Keratinocyte (primary cell): ENCODE measurements around the gene RAB42. TPM values are rescaled to one million over a fixed set of nuclear protein-coding genes. Genes with fewer than 3 reads are reported as not detected.

Experiments used
- DNase-seq: peaks from one replicate; pipeline ENCODE4 v3.0.0-alpha.2; 2011; ENCODE audit warnings: low read depth, missing footprints, low spot score
- FAIRE-seq: peaks from 2 replicates; lab custom pipeline; 2011; peaks lifted over from hg19 to GRCh38; lab: Jason Lieb, UNC
- H2AFZ ChIP-seq: 2 replicates; pipeline ENCODE4 v1.6.0; 2012; ENCODE audit warnings: low read length, control low read depth, inconsistent platforms; ENCODE audit not compliant: control insufficient read depth
- H3K27ac ChIP-seq: 2 replicates; pipeline ENCODE4 v1.5.1; 2011; ENCODE audit warnings: low read length; ENCODE audit not compliant: control insufficient read depth, insufficient read depth
- H3K27me3 ChIP-seq: 3 replicates; pipeline ENCODE4 v1.6.0; 2011; ENCODE audit warnings: low read length; ENCODE audit not compliant: control insufficient read depth, insufficient read depth; ENCODE audit errors: extremely low read depth
- H3K36me3 ChIP-seq, 2 experiments: 2 replicates in 1 of 2; 3 replicates in 1 of 2; pipeline ENCODE4 v1.5.1; 2011; ENCODE audit warnings: low read length in 2 of 2, mild to moderate bottlenecking in 1 of 2; ENCODE audit not compliant: control insufficient read depth in 2 of 2, insufficient read depth in 2 of 2; ENCODE audit errors: extremely low read depth in 1 of 2
- H3K4me1 ChIP-seq: 3 replicates; pipeline ENCODE4 v1.5.1; 2011; ENCODE audit warnings: low read length; ENCODE audit not compliant: control insufficient read depth, insufficient read depth; ENCODE audit errors: extremely low read depth
- H3K4me2 ChIP-seq: 3 replicates; pipeline ENCODE4 v1.6.0; 2011; ENCODE audit warnings: low read depth, low read length; ENCODE audit not compliant: control insufficient read depth, insufficient read depth; ENCODE audit errors: extremely low read depth
- H3K4me3 ChIP-seq, 3 experiments: fragments of 200-600 bp in 1 of 3; sonication (generic) in 1 of 3; 2 replicates in 2 of 3; 3 replicates in 1 of 3; pipeline ENCODE4 v1.5.1; 2011 to 2016; ENCODE audit warnings: low read length in 3 of 3, mild to moderate bottlenecking in 3 of 3, control low read depth in 2 of 3, inconsistent platforms in 1 of 3, low read depth in 1 of 3, mixed read lengths in 1 of 3, mixed run types in 1 of 3, moderate library complexity in 1 of 3; ENCODE audit not compliant: control insufficient read depth in 2 of 3, insufficient read depth in 2 of 3; ENCODE audit errors: extremely low read depth in 1 of 3
- H3K79me2 ChIP-seq: 2 replicates; pipeline ENCODE4 v1.6.0; 2012; ENCODE audit warnings: low read length; ENCODE audit not compliant: control insufficient read depth, insufficient read depth
- H3K9ac ChIP-seq: 3 replicates; pipeline ENCODE4 v1.6.0; 2011; ENCODE audit warnings: low read length; ENCODE audit not compliant: control insufficient read depth, insufficient read depth; ENCODE audit errors: extremely low read depth
- H3K9me1 ChIP-seq: 3 replicates; pipeline ENCODE4 v1.6.0; 2011; ENCODE audit warnings: low read length; ENCODE audit not compliant: control insufficient read depth, insufficient read depth; ENCODE audit errors: extremely low read depth
- H3K9me3 ChIP-seq: 2 replicates; pipeline ENCODE4 v1.5.1; 2012; ENCODE audit warnings: low read depth, low read length; ENCODE audit not compliant: control insufficient read depth
- H4K20me1 ChIP-seq: 3 replicates; pipeline ENCODE4 v1.6.0; 2011; ENCODE audit warnings: low read length; ENCODE audit not compliant: control insufficient read depth, insufficient read depth; ENCODE audit errors: extremely low read depth
- EZH2 ChIP-seq: IDR thresholded peaks from one replicate; pipeline ENCODE4 v1.6.1; 2012; ENCODE audit warnings: inconsistent platforms, mild to moderate bottlenecking, low read length, moderate library complexity
- dilution Hi-C: fragments of 300-500 bp; cut with MboI; formaldehyde crosslinking; loops from one replicate; pipeline ENCODE4 v1.7.0; 2020; ENCODE audit warnings: low sequenced_read_pairs; ENCODE audit not compliant: extremely low pct_ligation_motif_present
- polyA plus RNA-seq, 5 experiments: library from polyadenylated mRNA; depleted of rRNA in 3 of 5; stranded (reverse) in 3 of 5; stranded (forward) in 1 of 5; unstranded in 1 of 5; fragments of >200 nt; gene quantifications; 1 replicate in 1 of 5; 2 replicates in 3 of 5; 3 replicates in 1 of 5; pipeline versions ENCODE4 v1.2.1 to v1.2.3, GENCODE V29; 2011 to 2012; ENCODE audit warnings: missing spikeins in 2 of 5, low read depth in 1 of 5, low replicate concordance in 1 of 5
- TF ChIP-seq, protein P1 (sequence below), 3 experiments: IDR thresholded peaks in 1 of 3; conservative IDR thresholded peaks in 1 of 3; optimal IDR thresholded peaks in 1 of 3; 2 replicates in 2 of 3; 3 replicates in 1 of 3; pipeline versions ENCODE3 to v1.5.1; 2011; ENCODE audit warnings: low read length in 3 of 3, mild to moderate bottlenecking in 3 of 3, moderate library complexity in 2 of 3, control low read depth in 1 of 3, inconsistent platforms in 1 of 3; ENCODE audit not compliant: insufficient read depth in 2 of 3; ENCODE audit errors: extremely low read depth in 1 of 3

RAB42 gene
- polyA plus RNA-seq, 1 donor (not counting 4 experiments of a cell fraction or from before 2014, with no cell fraction given): 0.05 TPM

GRCh38 chr1:28573564-28573963 is 18.5 kb upstream of the RAB42 start:
- no peak overlapping the region for H2AFZ ChIP-seq
- H3K27ac ChIP-seq: no peak overlapping the region
- H3K4me1 ChIP-seq: peaks cover 8% of the 10 kb centered on the region
- H3K79me2 ChIP-seq: no peaks in the 10 kb centered on the region
- DNase-seq: no peak
- H3K9ac ChIP-seq: no peak overlapping the region
- H3K9me3 ChIP-seq: no peaks in the 10 kb centered on the region
- H3K27me3 ChIP-seq: no peaks in the 10 kb centered on the region
- peaks cover 18 to 19% of the 10 kb centered on the region in 2 experiments for H3K36me3 ChIP-seq
- TF ChIP-seq EZH2: no peak
- TF ChIP-seq, protein P1, sequence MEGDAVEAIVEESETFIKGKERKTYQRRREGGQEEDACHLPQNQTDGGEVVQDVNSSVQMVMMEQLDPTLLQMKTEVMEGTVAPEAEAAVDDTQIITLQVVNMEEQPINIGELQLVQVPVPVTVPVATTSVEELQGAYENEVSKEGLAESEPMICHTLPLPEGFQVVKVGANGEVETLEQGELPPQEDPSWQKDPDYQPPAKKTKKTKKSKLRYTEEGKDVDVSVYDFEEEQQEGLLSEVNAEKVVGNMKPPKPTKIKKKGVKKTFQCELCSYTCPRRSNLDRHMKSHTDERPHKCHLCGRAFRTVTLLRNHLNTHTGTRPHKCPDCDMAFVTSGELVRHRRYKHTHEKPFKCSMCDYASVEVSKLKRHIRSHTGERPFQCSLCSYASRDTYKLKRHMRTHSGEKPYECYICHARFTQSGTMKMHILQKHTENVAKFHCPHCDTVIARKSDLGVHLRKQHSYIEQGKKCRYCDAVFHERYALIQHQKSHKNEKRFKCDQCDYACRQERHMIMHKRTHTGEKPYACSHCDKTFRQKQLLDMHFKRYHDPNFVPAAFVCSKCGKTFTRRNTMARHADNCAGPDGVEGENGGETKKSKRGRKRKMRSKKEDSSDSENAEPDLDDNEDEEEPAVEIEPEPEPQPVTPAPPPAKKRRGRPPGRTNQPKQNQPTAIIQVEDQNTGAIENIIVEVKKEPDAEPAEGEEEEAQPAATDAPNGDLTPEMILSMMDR (optimal IDR thresholded peaks at IDR 0.05 in 1 of 3, IDR thresholded peaks at IDR 0.05 in 1 of 3, conservative IDR thresholded peaks at IDR 0.05 in 1 of 3; ENCODE audit: extremely low read depth in 1 of 3, insufficient read depth in 2 of 3, low read length in 3 of 3): no peak
- H3K4me2 ChIP-seq: no peak overlapping the region
- H4K20me1 ChIP-seq: peaks cover 4% of the 10 kb centered on the region
- H3K4me3 ChIP-seq: no peak overlapping the region
- dilution Hi-C loops: no loop called here
- FAIRE-seq: no peak
- peaks cover under 1% of the 10 kb centered on the region for H3K9me1 ChIP-seq

DNA sequence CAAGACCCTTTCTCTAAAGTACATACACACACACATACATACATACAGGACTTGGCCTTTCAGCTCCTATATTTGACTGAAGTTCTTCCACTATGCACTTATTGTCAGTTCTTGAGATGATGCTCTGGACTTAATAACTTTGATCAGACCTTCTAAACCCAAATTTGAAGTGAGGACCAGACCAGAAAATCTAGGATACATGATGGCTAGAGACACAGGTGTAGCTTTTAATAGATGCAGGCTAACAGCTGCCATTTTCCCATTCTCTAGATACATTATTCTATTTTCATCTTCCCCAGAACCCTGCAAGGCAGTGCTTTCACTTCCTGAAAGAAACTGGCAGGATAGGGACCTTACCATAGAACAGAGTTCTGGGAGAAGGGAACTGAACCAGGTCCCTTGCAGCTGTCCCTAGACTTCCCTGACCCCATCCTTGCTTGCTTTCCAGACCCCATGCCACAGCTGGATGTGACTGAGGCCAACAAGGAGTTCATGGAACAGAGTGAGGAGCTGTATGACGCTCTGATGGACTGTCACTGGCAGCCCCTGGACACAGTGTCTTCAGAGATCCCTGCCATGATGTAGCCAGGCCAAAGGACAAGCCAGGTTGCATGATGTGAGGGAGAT is 14.9 kb upstream of the RAB42 start:
- Histone ChIP-seq H3K4me1 (peaks cover 26% of the 10 kb centered on the region), H3K9ac (no peak overlapping the region), H3K9me3 (no peaks in the 10 kb centered on the region), H3K79me2 (peaks cover 29% of the 10 kb centered on the region), H3K27ac (no peak overlapping the region), H3K4me2 (no peak overlapping the region), H4K20me1 (peaks cover 27% of the 10 kb centered on the region), H3K4me3 (no peak overlapping the region), H2AFZ (no peak overlapping the region), H3K9me1 (peaks cover 5% of the 10 kb centered on the region), H3K36me3 (peaks cover 21 to 32% of the 10 kb centered on the region in 2 experiments), H3K27me3 (no peaks in the 10 kb centered on the region)
- dilution Hi-C loops: no loop called here
- TF ChIP-seq, protein P1 (optimal IDR thresholded peaks at IDR 0.05 in 1 of 3, IDR thresholded peaks at IDR 0.05 in 1 of 3, conservative IDR thresholded peaks at IDR 0.05 in 1 of 3; ENCODE audit: extremely low read depth in 1 of 3, insufficient read depth in 2 of 3, low read length in 3 of 3): no peak
- no peak for TF ChIP-seq EZH2
- FAIRE-seq: no peak
- DNase-seq: peak; percentile 38
